Smooth muscle cell (in vitro differentiated cells): Measurements from ENCODE around the gene PLA2G4A. TPM values are rescaled to one million over a fixed set of nuclear protein-coding genes. Genes with fewer than 3 reads are reported as not detected.

ENCODE experiments used
- DNase-seq: peaks from one replicate; lab custom pipeline; 2025; ENCODE audit not compliant: unreplicated experiment; lab: John Stamatoyannopoulos, UW
- H2AFZ ChIP-seq: fragments of 200-600 bp; sonication (generic); 2 replicates; pipeline ENCODE4 v1.6.0; 2016; ENCODE audit warnings: antibody characterized with exemption, low read depth, mild to moderate bottlenecking
- H3F3A ChIP-seq: fragments of 200-600 bp; sonication (generic); 2 replicates; pipeline ENCODE4 v1.6.0; 2017; ENCODE audit warnings: antibody characterized with exemption, low read depth
- H3K27ac ChIP-seq: fragments of 200-600 bp; sonication (generic); 2 replicates; pipeline ENCODE4 v1.5.1; 2016; ENCODE audit warnings: low read depth, mild to moderate bottlenecking
- H3K27me3 ChIP-seq: fragments of 200-600 bp; sonication (generic); 2 replicates; pipeline ENCODE4 v1.6.1; 2016; ENCODE audit warnings: low read depth, mild to moderate bottlenecking
- H3K36me3 ChIP-seq: fragments of 200-600 bp; sonication (generic); 2 replicates; pipeline ENCODE4 v1.5.1; 2016; ENCODE audit warnings: low read depth
- H3K4me1 ChIP-seq: fragments of 200-600 bp; sonication (generic); 2 replicates; pipeline ENCODE4 v1.5.1; 2016; ENCODE audit warnings: low read depth
- H3K4me2 ChIP-seq: fragments of 200-600 bp; sonication (generic); 2 replicates; pipeline ENCODE4 v1.6.0; 2016; ENCODE audit warnings: mild to moderate bottlenecking
- H3K4me3 ChIP-seq: fragments of 200-600 bp; sonication (generic); 2 replicates; pipeline ENCODE4 v1.5.1; 2016; ENCODE audit warnings: mild to moderate bottlenecking
- H3K79me2 ChIP-seq: fragments of 200-600 bp; sonication (generic); 2 replicates; pipeline ENCODE4 v1.6.0; 2016; ENCODE audit warnings: low read depth, mild to moderate bottlenecking
- H3K9ac ChIP-seq: fragments of 200-600 bp; sonication (generic); 2 replicates; pipeline ENCODE4 v1.6.0; 2016; ENCODE audit warnings: low read depth
- H3K9me3 ChIP-seq: fragments of 200-600 bp; sonication (generic); replicated peaks from 2 replicates; pipeline ENCODE4 v1.5.1; 2016; ENCODE audit warnings: low read depth
- H4K20me1 ChIP-seq: fragments of 200-600 bp; sonication (generic); 2 replicates; pipeline ENCODE4 v1.6.0; 2016; ENCODE audit warnings: low read depth
- WGBS: methylation state at CpG from one replicate; pipeline ENCODE4 v1.1.7; 2016; ENCODE audit warnings: low lambda C conversion rate; 5-methylcytosine and 5-hydroxymethylcytosine counted together
- polyA plus RNA-seq: library from polyadenylated mRNA; unstranded; fragments of >200 nt; fragmentation: Nextera tagmentation; extraction: Ambion mirVana; gene quantifications from 2 replicates; pipeline ENCODE4 v1.2.1, GENCODE V29; 2016
- total RNA-seq: library from RNA; depleted of rRNA; stranded (reverse); fragments of >200 nt; gene quantifications from 2 replicates; pipeline ENCODE4 v1.2.3, GENCODE V29; 2014
- TF ChIP-seq, protein P1 (sequence below): fragments of 200-600 bp; sonication (generic); IDR thresholded peaks from 2 replicates; pipeline ENCODE4 v1.5.1; 2017; ENCODE audit warnings: borderline replicate concordance, mild to moderate bottlenecking, antibody characterized with exemption; ENCODE audit not compliant: insufficient read depth, poor library complexity, severe bottlenecking

Gene PLA2G4A
- total and polyA plus RNA-seq, 2 experiments from 2014 or later = 3.3 to 7.8 TPM

- 80% methylated on average over 2 of the region's 2 CpGs for WGBS
- TF ChIP-seq, protein P1, sequence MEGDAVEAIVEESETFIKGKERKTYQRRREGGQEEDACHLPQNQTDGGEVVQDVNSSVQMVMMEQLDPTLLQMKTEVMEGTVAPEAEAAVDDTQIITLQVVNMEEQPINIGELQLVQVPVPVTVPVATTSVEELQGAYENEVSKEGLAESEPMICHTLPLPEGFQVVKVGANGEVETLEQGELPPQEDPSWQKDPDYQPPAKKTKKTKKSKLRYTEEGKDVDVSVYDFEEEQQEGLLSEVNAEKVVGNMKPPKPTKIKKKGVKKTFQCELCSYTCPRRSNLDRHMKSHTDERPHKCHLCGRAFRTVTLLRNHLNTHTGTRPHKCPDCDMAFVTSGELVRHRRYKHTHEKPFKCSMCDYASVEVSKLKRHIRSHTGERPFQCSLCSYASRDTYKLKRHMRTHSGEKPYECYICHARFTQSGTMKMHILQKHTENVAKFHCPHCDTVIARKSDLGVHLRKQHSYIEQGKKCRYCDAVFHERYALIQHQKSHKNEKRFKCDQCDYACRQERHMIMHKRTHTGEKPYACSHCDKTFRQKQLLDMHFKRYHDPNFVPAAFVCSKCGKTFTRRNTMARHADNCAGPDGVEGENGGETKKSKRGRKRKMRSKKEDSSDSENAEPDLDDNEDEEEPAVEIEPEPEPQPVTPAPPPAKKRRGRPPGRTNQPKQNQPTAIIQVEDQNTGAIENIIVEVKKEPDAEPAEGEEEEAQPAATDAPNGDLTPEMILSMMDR = no peak
- Histone ChIP-seq H3K4me3 (no peak overlapping the region), H3F3A (no peaks in the 10 kb centered on the region), H3K4me1 (peaks cover 4% of the 10 kb centered on the region), H2AFZ (no peak overlapping the region), H4K20me1 (no peaks in the 10 kb centered on the region), H3K36me3 (no peaks in the 10 kb centered on the region), H3K27ac (no peak overlapping the region), H3K79me2 (no peaks in the 10 kb centered on the region), H3K9ac (no peak overlapping the region), H3K4me2 (no peak overlapping the region), H3K27me3 (no peaks in the 10 kb centered on the region), H3K9me3 (no peaks in the 10 kb centered on the region)
- DNase-seq = no peak
These were observed 151.7 kb downstream of the PLA2G4A start for GRCh38 chr1:186980400-186980799.

DNA sequence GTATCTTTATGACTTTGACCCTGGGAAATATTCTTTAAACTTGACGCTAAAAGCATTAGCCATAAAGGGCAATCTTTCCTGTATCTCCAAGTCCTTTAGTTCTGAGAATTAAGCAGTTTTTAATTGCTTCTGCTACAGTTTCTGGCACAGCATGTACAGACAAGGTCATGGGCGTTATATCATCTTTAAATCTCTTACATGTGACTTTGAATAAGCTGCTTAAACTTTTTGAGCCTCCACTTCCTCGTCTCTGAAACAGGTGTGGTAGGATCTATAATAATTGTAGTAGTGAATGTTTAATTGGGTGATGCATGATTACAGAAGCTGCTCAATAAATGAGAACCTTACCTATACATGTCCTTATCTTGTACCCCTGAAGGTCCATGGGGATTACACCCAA lies 153.4 kb downstream of the PLA2G4A start:
- TF ChIP-seq, protein P1 = no peak
- no peak overlapping the region for H3K9ac ChIP-seq
- no peaks in the 10 kb centered on the region for H3K9me3 ChIP-seq
- H3F3A ChIP-seq = no peaks in the 10 kb centered on the region
- no peak overlapping the region for H2AFZ ChIP-seq
- no peaks in the 10 kb centered on the region for H3K27me3 ChIP-seq
- no peaks in the 10 kb centered on the region for H3K36me3 ChIP-seq
- no peak overlapping the region for H3K27ac ChIP-seq
- H3K4me2 ChIP-seq = no peak overlapping the region
- H4K20me1 ChIP-seq = no peaks in the 10 kb centered on the region
- DNase-seq = no peak
- peaks cover 3% of the 10 kb centered on the region for H3K4me1 ChIP-seq
- no peak overlapping the region for H3K4me3 ChIP-seq
- no peaks in the 10 kb centered on the region for H3K79me2 ChIP-seq
- WGBS = 66% methylated on average over 3 of the region's 3 CpGs

- peak overlapping the region; percentile 60 for H3K27ac ChIP-seq
- H3K27me3 ChIP-seq = no peaks in the 10 kb centered on the region
- peaks cover 3% of the 10 kb centered on the region for H3K4me1 ChIP-seq
- no peaks in the 10 kb centered on the region for H3F3A ChIP-seq
- no peak overlapping the region for H3K9ac ChIP-seq
- peak overlapping the region; percentile 14 for H3K4me2 ChIP-seq
- H3K79me2 ChIP-seq = no peaks in the 10 kb centered on the region
- H3K4me3 ChIP-seq = no peak overlapping the region
- no peak for DNase-seq
- H3K9me3 ChIP-seq = no peaks in the 10 kb centered on the region
- TF ChIP-seq, protein P1 = no peak
- peak overlapping the region; percentile 36 for H2AFZ ChIP-seq
- 11% methylated on average over 4 of the region's 4 CpGs for WGBS
- H3K36me3 ChIP-seq = no peaks in the 10 kb centered on the region
- H4K20me1 ChIP-seq = no peaks in the 10 kb centered on the region
These were observed 154.6 kb downstream of the PLA2G4A start for GRCh38 chr1:186983327-186983726.

GRCh38 chr1:186984959-186985358 lies 156.2 kb downstream of the PLA2G4A start:
- H3F3A ChIP-seq = no peaks in the 10 kb centered on the region
- H3K9ac ChIP-seq = no peak overlapping the region
- no peaks in the 10 kb centered on the region for H3K9me3 ChIP-seq
- H3K79me2 ChIP-seq = no peaks in the 10 kb centered on the region
- no peak overlapping the region for H2AFZ ChIP-seq
- H3K27me3 ChIP-seq = no peaks in the 10 kb centered on the region
- TF ChIP-seq, protein P1 = no peak
- H3K4me1 ChIP-seq = peaks cover 3% of the 10 kb centered on the region
- H3K4me3 ChIP-seq = no peak overlapping the region
- H3K36me3 ChIP-seq = no peaks in the 10 kb centered on the region
- DNase-seq = no peak
- no peak overlapping the region for H3K27ac ChIP-seq
- H4K20me1 ChIP-seq = no peaks in the 10 kb centered on the region
- H3K4me2 ChIP-seq = no peak overlapping the region
- WGBS = 84% methylated on average over 4 of the region's 4 CpGs
